ENCODE measurements around the gene OSBPL2. TPM values are rescaled to one million over a fixed set of nuclear protein-coding genes. Genes with fewer than 3 reads are reported as not detected.
A peak's percentile ranks its signal among the peaks of the same experiment; 100 is the strongest.

Gene OSBPL2
- total RNA-seq, 1 donor from 2014 or later = 42.4 TPM

GRCh38 chr20:62206388-62206775 lies 31.9 kb upstream of the OSBPL2 start:
- no peak for DNase-seq (ENCODE audit: low spot score)

- no peak for DNase-seq (ENCODE audit: low spot score)
Measured at GRCh38 chr20:62208061-62208794, 30.1 kb upstream of the OSBPL2 start.

GRCh38 chr20:62208795-62209755 lies 29.2 kb upstream of the OSBPL2 start:
- DNase-seq (ENCODE audit: low spot score) = no peak

- DNase-seq (ENCODE audit: low spot score) = no peak
Measured at GRCh38 chr20:62209850-62210495, 28.3 kb upstream of the OSBPL2 start.

GRCh38 chr20:62210496-62210855 lies 27.8 kb upstream of the OSBPL2 start:
- no peak for DNase-seq (ENCODE audit: low spot score)

GRCh38 chr20:62211216-62211615 lies 27.1 kb upstream of the OSBPL2 start:
- no peak for DNase-seq (ENCODE audit: low spot score)

GRCh38 chr20:62211769-62212288 lies 26.5 kb upstream of the OSBPL2 start:
- DNase-seq (ENCODE audit: low spot score) = no peak

- DNase-seq (ENCODE audit: low spot score) = no peak
Measured at GRCh38 chr20:62212299-62212698, 26.0 kb upstream of the OSBPL2 start.

- no peak for DNase-seq (ENCODE audit: low spot score)
Measured at GRCh38 chr20:62214067-62214466, 24.3 kb upstream of the OSBPL2 start.

- DNase-seq (ENCODE audit: low spot score) = no peak
Measured at GRCh38 chr20:62215020-62215990, 23.0 kb upstream of the OSBPL2 start.

GRCh38 chr20:62215991-62216635 lies 22.2 kb upstream of the OSBPL2 start:
- DNase-seq (ENCODE audit: low spot score) = no peak

GRCh38 chr20:62216636-62217566 lies 21.4 kb upstream of the OSBPL2 start:
- no peak for DNase-seq (ENCODE audit: low spot score)

- no peak for DNase-seq (ENCODE audit: low spot score)
Measured at GRCh38 chr20:62217913-62218773, 20.2 kb upstream of the OSBPL2 start.

GRCh38 chr20:62219101-62219991 lies 19.0 kb upstream of the OSBPL2 start:
- DNase-seq (ENCODE audit: low spot score) = no peak

GRCh38 chr20:62219992-62220665 lies 18.2 kb upstream of the OSBPL2 start, which contains the start of gene HRH3:
Gene HRH3, minus strand, starts transcription at chr20:62220278. Its CDS starts 308 bp downstream, at chr20:62219970.
- peak; percentile 33 for DNase-seq (ENCODE audit: low spot score)

Measured in umbilical cord (tissue), 2 donors.